Measurements from ENCODE around the gene RFWD3. TPM values are rescaled to one million over a fixed set of nuclear protein-coding genes. Genes with fewer than 3 reads are reported as not detected.

Gene RFWD3
- 10.0 and 12.9 TPM in 2 replicates for total RNA-seq
- 7.3 and 12.8 TPM in 2 replicates for polyA plus RNA-seq

- no peaks in the 10 kb centered on the region for H3K27me3 ChIP-seq
- H3K36me3 ChIP-seq (replicated peaks; ENCODE audit: insufficient read depth, low read depth): no peaks in the 10 kb centered on the region
- H3K4me2 ChIP-seq: peak within 1 kb of the TSS; percentile 90
- H3K4me3 ChIP-seq: peak within 1 kb of the TSS; percentile 74
- H3K9me2 ChIP-seq (replicated peaks; ENCODE audit: insufficient read depth): no peaks in the 10 kb centered on the region
- peaks cover 46% of the 10 kb centered on the region for H3K79me2 ChIP-seq
- H2AFZ ChIP-seq: peak within 1 kb of the TSS; percentile 89
- peak within 1 kb of the TSS; percentile 63 for H3K27ac ChIP-seq
- peaks cover 3% of the 10 kb centered on the region for H4K20me1 ChIP-seq (ENCODE audit: insufficient read depth, poor library complexity, severe bottlenecking)
- TF ChIP-seq CTCF (IDR thresholded peaks at IDR 0.05; ENCODE audit: poor library complexity) (no peak), EZH2phosphoT487 (IDR thresholded peaks at IDR 0.05; ENCODE audit: low read depth, severe bottlenecking, unreplicated experiment) (no peak), EZH2 (IDR thresholded peaks at IDR 0.05; ENCODE audit: borderline replicate concordance) (no peak)
- no peaks in the 10 kb centered on the region for H3K4me1 ChIP-seq (ENCODE audit: insufficient read depth)
- no peaks in the 10 kb centered on the region for H3K9me3 ChIP-seq (ENCODE audit: low read depth)
- under 1% methylated on average over 61 of the region's 63 CpGs for WGBS (ENCODE audit: low lambda C conversion rate, missing lambda C conversion rate)
- DNase-seq (ENCODE audit: low spot score): peak; percentile 98
These were observed at the start of gene RFWD3 for GRCh38 chr16:74666425-74667254. Gene RFWD3 (minus strand): TSS chr16:74666877. CDS start chr16:74661449, 5,428 bp downstream.

- H3K79me2 ChIP-seq: no peaks in the 10 kb centered on the region
- TF ChIP-seq EZH2phosphoT487 (IDR thresholded peaks at IDR 0.05; ENCODE audit: low read depth, severe bottlenecking, unreplicated experiment) (no peak), EZH2 (IDR thresholded peaks at IDR 0.05; ENCODE audit: borderline replicate concordance) (no peak), CTCF (IDR thresholded peaks at IDR 0.05; ENCODE audit: poor library complexity) (no peak)
- no peaks in the 10 kb centered on the region for H3K27me3 ChIP-seq
- H3K36me3 ChIP-seq (replicated peaks; ENCODE audit: insufficient read depth, low read depth): no peaks in the 10 kb centered on the region
- no peaks in the 10 kb centered on the region for H3K4me1 ChIP-seq (ENCODE audit: insufficient read depth)
- no peaks in the 10 kb centered on the region for H3K9me3 ChIP-seq (ENCODE audit: low read depth)
- 85% methylated on average over 14 of the region's 15 CpGs for WGBS (ENCODE audit: low lambda C conversion rate, missing lambda C conversion rate)
- no peaks in the 10 kb centered on the region for H3K9me2 ChIP-seq (replicated peaks; ENCODE audit: insufficient read depth)
- H4K20me1 ChIP-seq (ENCODE audit: insufficient read depth, poor library complexity, severe bottlenecking): no peaks in the 10 kb centered on the region
- H3K4me2 ChIP-seq: no peak overlapping the region
- H3K4me3 ChIP-seq: no peak overlapping the region
- no peak overlapping the region for H2AFZ ChIP-seq
- H3K27ac ChIP-seq: no peak overlapping the region
- DNase-seq (ENCODE audit: low spot score): no peak
These were observed 49.7 kb upstream of the RFWD3 start for GRCh38 chr16:74716355-74716754.

GRCh38 chr16:74713876-74714275 is 47.2 kb upstream of the RFWD3 start:
- no peaks in the 10 kb centered on the region for H3K36me3 ChIP-seq (replicated peaks; ENCODE audit: insufficient read depth, low read depth)
- no peak overlapping the region for H3K27ac ChIP-seq
- DNase-seq (ENCODE audit: low spot score): no peak
- H3K27me3 ChIP-seq: no peaks in the 10 kb centered on the region
- no peaks in the 10 kb centered on the region for H3K4me1 ChIP-seq (ENCODE audit: insufficient read depth)
- no peak overlapping the region for H3K4me3 ChIP-seq
- no peaks in the 10 kb centered on the region for H3K9me2 ChIP-seq (replicated peaks; ENCODE audit: insufficient read depth)
- H3K79me2 ChIP-seq: no peaks in the 10 kb centered on the region
- no peak overlapping the region for H3K4me2 ChIP-seq
- no peak overlapping the region for H2AFZ ChIP-seq
- no peaks in the 10 kb centered on the region for H3K9me3 ChIP-seq (ENCODE audit: low read depth)
- TF ChIP-seq EZH2phosphoT487 (IDR thresholded peaks at IDR 0.05; ENCODE audit: low read depth, severe bottlenecking, unreplicated experiment): no peak
- TF ChIP-seq CTCF (IDR thresholded peaks at IDR 0.05; ENCODE audit: poor library complexity): no peak
- no peak for TF ChIP-seq EZH2 (IDR thresholded peaks at IDR 0.05; ENCODE audit: borderline replicate concordance)
- no peaks in the 10 kb centered on the region for H4K20me1 ChIP-seq (ENCODE audit: insufficient read depth, poor library complexity, severe bottlenecking)
- WGBS (ENCODE audit: low lambda C conversion rate, missing lambda C conversion rate): 89% methylated on average over 10 of the region's 10 CpGs
